GM18511 (cell line): ENCODE measurements around the gene U2SURP.
A peak's percentile ranks its signal among the peaks of the same experiment; 100 is the strongest.

ENCODE experiments used
- ATAC-seq: cut with Tn5 transposase; IDR thresholded peaks from one replicate; pipeline ENCODE4 v1.9.1; 2021; ENCODE audit warnings: mild to moderate bottlenecking, moderate library complexity; ENCODE audit not compliant: unreplicated experiment

U2SURP gene

DNA sequence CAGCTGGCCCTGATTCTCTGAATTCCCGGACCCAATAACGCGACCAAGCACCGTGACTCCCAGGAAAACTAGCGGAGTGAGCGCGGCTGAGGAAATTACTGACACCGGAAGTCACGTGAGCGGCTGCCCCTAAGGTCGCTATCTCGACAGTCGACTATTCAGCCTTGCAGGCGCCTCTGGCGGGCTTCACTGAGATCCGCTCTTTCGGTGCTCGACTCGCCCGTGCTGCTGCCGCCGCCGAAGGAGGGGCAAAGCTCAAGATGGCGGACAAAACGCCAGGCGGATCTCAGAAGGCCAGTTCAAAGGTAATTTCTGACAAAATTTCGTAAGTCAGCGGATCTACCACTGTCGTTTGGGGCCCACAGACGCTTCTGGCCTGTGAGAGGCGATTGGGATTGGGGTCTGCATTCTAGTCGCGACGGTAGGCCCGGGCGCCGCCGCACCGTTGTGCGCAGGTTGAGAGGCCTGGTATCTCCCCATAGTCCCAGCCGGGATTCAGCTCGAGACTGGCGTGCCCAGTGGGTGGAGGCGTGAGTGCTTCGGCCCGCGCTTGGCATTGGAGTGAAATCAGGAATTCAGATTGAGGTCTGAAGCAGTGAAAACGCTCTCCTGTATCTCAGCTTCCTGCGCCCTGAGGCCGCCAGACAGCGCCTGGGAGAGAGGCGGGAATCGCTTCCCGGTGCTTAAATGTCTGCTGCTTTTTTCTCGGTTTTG lies at the start of gene U2SURP:
U2SURP (plus strand) TSS at position 202 of the 714 bp plus-strand sequence; CDS start at position 261, 59 bp downstream.
- peak; percentile 86 for ATAC-seq

DNA sequence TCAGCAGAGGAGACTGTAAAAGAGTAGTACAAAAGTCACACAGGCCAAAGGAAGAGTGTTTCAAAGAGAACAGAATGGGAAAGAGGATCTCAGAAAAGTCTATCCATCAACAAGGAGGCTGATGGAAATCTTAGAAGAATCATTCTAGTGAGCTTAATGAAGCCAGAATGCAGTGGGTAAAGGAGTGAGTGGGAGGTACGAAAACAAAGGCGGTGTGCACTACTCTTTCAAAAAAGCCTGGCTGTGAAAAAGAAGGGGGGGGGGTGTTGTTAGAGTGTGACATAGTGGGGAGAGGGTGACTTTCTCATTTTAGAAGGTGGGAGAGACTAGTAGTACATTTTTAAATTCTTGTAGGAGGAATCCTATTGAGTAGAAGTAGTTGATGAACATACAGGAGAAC lies 49.6 kb upstream of the U2SURP start:
- no peak for ATAC-seq

GRCh38 chr3:142952272-142953193 lies 48.8 kb upstream of the U2SURP start:
- ATAC-seq, result no peak

DNA sequence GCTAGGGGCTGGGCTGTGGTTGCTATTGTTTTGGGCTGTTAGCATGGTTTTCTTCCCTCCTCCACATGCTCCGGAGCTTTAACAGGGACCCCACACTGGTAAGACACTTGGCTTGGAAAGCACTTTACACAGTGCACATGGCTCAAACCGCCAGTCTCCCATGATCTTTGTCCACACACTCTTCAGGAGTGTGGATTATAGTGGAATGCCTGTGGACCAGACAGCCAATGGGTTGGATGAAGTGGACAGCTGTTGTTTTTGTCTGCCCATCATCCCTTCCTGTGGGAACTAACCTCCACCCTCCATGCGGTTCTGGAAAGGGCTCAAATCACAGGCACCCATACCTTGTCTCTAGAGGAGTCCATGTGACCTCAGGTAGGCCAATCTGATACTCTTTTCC lies 47.9 kb upstream of the U2SURP start:
- no peak for ATAC-seq

GRCh38 chr3:142958707-142959106 lies 42.7 kb upstream of the U2SURP start:
- ATAC-seq, result no peak

- no peak for ATAC-seq
Observed at GRCh38 chr3:142960322-142960850, 41.0 kb upstream of the U2SURP start.

DNA sequence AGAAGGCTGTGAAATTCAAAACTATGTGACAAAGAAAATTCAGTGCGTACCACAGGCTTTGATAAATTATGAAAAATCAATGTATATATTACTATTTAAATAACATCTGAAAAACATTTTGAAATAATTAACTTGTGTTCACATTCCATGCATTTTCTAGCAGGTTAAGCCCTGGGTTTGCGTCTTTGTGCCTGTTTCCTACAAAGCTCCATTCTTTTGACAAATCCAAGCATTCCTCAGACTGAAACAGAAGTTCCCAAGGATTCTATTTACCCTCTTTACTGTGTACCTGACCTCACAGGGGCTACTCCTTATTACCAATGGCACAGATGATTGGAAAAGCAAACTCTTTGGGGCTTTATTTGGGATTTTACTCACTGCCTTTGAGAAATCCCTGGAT lies 39.8 kb upstream of the U2SURP start:
- no peak for ATAC-seq

GRCh38 chr3:142962175-142962519 lies 39.2 kb upstream of the U2SURP start:
- no peak for ATAC-seq

- ATAC-seq, result peak; percentile 14
Observed at GRCh38 chr3:142962520-142963233, 38.7 kb upstream of the U2SURP start.

DNA sequence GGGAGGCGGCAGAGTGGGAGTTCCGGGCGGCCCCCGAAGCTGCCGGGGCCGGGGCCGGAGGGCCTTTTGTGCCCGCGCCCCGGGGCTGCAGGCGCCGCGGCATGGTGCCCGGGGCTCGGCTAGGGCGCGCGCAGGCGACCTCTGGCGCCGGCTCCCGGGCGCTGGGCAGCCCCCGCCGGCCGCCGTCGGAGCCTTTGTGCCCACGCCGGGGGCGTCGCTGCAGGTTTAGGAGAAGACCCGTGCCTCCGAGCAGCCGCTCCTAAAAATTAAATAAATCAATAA lies 38.2 kb upstream of the U2SURP start:
- peak; percentile 49 for ATAC-seq

DNA sequence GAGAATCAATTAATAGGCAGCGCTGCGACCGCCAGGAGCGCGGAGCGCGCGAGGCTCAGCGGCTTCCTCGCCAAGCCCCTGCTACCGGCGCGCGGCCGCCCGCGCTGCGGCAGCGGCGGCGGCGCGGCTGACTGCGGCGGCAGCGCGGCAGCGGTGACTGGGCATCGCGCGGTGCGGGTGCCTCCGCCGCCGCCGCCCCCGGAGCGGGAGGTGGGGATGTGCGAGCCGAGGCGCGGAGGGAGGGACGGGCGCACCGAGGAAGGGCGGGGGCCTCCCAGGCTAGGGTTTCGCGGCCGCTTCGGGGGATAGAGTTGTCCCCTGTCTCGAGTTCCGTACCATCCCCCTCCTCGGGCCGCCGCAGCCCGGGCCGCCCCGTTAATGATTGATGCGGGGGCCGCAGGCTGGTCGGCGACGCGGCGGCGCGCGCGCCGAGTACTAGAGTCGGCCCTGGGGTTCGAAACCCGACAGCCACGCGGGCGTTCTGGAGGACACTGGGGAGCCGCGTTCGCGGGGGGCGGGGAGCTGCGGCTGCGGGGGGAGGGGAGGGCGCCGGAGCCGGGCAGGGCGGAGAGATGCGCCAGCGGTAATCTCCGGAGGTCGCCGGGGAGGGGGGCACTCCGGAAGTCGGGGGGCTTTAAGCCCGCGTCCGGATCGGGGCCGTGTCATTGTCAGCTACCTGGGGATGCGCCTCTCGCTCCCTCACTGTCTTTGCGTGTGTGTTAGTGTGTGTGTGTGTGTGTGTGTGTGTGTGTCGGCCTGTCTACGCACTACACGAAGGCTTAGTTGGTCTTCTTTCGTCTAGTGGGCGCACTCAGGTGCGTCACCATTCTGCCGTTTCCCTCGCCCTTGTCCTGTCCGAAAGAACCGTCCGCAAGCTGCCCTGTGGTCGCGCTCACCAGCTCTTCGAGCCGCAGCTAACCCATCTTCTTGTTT lies 37.6 kb upstream of the U2SURP start, which contains the start of gene PAQR9:
PAQR9 (minus strand) TSS at position 159 of the 933 bp plus-strand sequence. CDS start 338 bp downstream, outside the sequence.
- ATAC-seq, result peak; percentile 63

- ATAC-seq, result no peak
Observed at GRCh38 chr3:142965581-142965980, 35.8 kb upstream of the U2SURP start.

GRCh38 chr3:142966808-142967207 lies 34.6 kb upstream of the U2SURP start:
- no peak for ATAC-seq

- no peak for ATAC-seq
Observed at GRCh38 chr3:142968319-142969025, 32.9 kb upstream of the U2SURP start.

GRCh38 chr3:142971431-142971830 lies 29.9 kb upstream of the U2SURP start:
- no peak for ATAC-seq

- no peak for ATAC-seq
Observed at GRCh38 chr3:142972092-142972753, 29.1 kb upstream of the U2SURP start.

GRCh38 chr3:142973217-142974009 lies 28.0 kb upstream of the U2SURP start:
- no peak for ATAC-seq

DNA sequence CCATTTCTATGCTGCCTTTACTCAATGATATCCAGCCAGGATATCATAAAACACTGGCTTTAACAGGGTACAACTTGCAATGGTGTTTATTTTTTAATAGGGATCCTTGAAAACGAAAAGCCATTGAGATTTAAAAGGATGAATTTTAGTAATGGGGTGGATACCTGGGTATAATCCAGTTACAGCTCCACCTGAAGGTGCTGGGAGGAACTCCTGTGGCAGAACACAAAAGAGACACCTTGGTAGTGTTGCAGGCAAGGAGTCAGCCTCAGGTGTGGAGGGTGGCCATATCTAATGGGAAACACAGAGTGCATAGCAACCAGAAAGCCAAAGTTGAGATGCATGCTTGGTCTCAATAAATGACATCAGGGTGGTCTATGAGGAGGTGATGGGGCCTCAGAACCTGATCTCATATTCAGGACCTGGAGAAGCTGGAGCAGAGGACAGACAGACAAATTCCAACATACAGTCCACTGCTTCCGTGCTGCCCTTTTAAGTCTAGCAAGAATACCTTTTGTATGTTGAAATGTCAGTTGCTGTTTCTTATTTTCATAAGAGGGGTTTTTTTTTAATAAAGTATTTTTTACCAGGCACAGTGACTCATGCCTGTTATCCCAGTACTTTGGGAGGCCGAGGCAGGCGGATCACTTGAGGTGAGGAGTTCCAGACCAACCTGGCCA lies 25.9 kb upstream of the U2SURP start:
- ATAC-seq, result no peak
